ENCODE data around the gene ASGR1.
A peak's percentile ranks its signal among the peaks of the same experiment; 100 is the strongest.

ASGR1 gene

DNA sequence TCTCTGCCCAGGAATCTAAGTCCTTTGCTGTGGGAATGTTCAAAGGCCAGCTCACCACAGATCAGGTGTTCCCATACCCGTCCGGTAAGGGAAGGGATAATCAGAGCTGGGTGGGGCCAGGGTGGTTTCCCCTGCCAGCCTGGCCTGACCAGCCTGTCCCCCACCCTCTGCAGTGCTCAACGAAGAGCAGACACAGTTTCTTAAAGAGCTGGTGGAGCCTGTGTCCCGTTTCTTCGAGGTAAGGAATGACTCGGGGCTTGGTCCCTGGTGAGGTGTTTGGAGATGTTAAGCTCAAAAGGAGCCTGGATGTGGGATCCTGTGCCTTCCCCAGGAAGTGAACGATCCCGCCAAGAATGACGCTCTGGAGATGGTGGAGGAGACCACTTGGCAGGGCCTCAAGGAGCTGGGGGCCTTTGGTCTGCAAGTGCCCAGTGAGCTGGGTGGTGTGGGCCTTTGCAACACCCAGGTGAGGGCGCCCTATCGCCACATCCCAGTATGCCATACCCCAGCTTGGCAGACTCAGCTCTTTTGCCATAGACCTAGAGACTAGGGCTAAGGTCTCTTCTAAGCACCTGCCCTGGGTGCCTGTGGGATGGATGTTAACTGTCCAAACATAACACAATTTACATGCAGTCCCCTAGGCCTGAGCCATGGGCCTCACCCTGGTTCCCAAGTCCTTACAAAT lies 41.6 kb upstream of the ASGR1 start:
- Histone ChIP-seq H3K79me1 (replicated peaks; ENCODE audit: low read length, poor library complexity, severe bottlenecking) (peaks cover 18% of the 10 kb centered on the region), H2AK5ac (ENCODE audit: low read length, severe bottlenecking) (peak overlapping the region; percentile 29), H3K4ac (ENCODE audit: low read depth in 1 of 2, low read length in 2 of 2) (peak overlapping the region; percentile 52 to 88), H2AFZ (ENCODE audit: low read depth, low read length) (no peak overlapping the region), H2BK12ac (ENCODE audit: low read length in 2 of 2) (peak overlapping the region in 1 of 2 experiments; percentile 70), H2BK120ac (ENCODE audit: low read depth, low read length) (peak overlapping the region; percentile 66), H3K27ac (ENCODE audit: low read length, poor library complexity, severe bottlenecking) (peak overlapping the region; percentile 77), H3K9ac (ENCODE audit: low read length) (peak overlapping the region; percentile 96), H3K36me3 (ENCODE audit: control insufficient read depth in 1 of 2, insufficient read depth in 2 of 2, low read depth in 1 of 2, low read length in 2 of 2) (peaks cover 45 to 46% of the 10 kb centered on the region in 2 experiments), H4K8ac (ENCODE audit: low read length) (peak overlapping the region; percentile 57), H2BK15ac (ENCODE audit: low read depth, poor library complexity, severe bottlenecking) (no peak overlapping the region), H3K27me3 (ENCODE audit: control insufficient read depth in 1 of 2, insufficient read depth in 1 of 2, low read length in 2 of 2) (no peaks in the 10 kb centered on the region), H3K14ac (ENCODE audit: low read length in 2 of 2) (peak overlapping the region in 1 of 2 experiments; percentile 73), H4K91ac (ENCODE audit: low read length) (peak overlapping the region; percentile 93), H2BK5ac (ENCODE audit: low read depth, low read length, poor library complexity, severe bottlenecking) (peak overlapping the region; percentile 57), H3K9me3 (ENCODE audit: control insufficient read depth, low read length) (no peaks in the 10 kb centered on the region), H3K23ac (ENCODE audit: low read length in 2 of 2) (peak overlapping the region in 1 of 2 experiments; percentile 91), H3K18ac (ENCODE audit: low read depth in 1 of 2, low read length in 2 of 2) (peak overlapping the region; percentile 37 to 94), H3K4me1 (ENCODE audit: control insufficient read depth, insufficient read depth, low read depth, low read length) (peaks cover 70% of the 10 kb centered on the region), H3K4me2 (ENCODE audit: low read length, poor library complexity, severe bottlenecking) (peak overlapping the region; percentile 85), H3K4me3 (ENCODE audit: insufficient read depth in 1 of 2, low read depth in 1 of 2, low read length in 2 of 2) (peak overlapping the region; percentile 83 to 88)
- 33% methylated on average over 11 of the region's 11 CpGs for WGBS
- peak; percentile 67 for DNase-seq

DNA sequence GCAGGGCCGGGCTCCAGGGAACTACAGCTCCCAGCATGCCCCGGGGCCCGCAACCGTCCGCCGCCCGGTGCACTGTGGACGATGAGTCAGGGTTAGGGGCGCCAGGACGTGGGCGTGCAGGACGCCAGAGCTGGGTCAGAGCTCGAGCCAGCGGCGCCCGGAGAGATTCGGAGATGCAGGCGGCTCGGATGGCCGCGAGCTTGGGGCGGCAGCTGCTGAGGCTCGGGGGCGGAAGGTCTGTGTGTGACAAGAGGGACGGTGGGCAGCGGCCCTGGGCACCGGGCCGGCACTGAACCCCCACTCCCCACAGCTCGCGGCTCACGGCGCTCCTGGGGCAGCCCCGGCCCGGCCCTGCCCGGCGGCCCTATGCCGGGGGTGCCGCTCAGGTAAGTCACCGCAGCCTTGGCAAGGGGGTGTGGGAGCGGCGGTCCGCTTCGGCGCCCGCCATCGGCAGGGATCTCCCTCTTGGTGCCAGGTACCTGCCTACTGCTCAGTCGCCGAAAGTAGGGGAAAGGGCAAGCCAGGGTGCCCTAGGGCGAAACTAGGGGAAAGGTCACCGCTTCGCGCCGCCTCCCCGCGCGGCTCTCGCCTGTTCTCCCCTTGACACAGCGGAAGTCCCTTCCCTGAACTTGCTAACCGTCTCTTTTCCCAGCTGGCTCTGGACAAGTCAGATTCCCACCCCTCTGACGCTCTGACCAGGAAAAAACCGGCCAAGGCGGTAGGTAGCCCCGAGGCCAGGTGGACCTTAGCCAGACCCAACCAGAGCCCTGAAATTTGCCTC lies 40.8 kb upstream of the ASGR1 start, which contains the start of the genes ACADVL and DLG4:
TSS of gene ACADVL (plus strand) at position 127 of the 781 bp plus-strand sequence. CDS start at position 174, 47 bp downstream.
TSS of gene DLG4 (minus strand) at position 25 of the 781 bp plus-strand sequence.
- Histone ChIP-seq H3K27me3 (ENCODE audit: control insufficient read depth in 1 of 2, insufficient read depth in 1 of 2, low read length in 2 of 2) (no peaks in the 10 kb centered on the region), H2BK5ac (ENCODE audit: low read depth, low read length, poor library complexity, severe bottlenecking) (peak within 1 kb of the TSS; percentile 57), H4K91ac (ENCODE audit: low read length) (peak within 1 kb of the TSS; percentile 93), H3K36me3 (ENCODE audit: control insufficient read depth in 1 of 2, insufficient read depth in 2 of 2, low read depth in 1 of 2, low read length in 2 of 2) (peaks cover 38 to 41% of the 10 kb centered on the region in 2 experiments), H2AK5ac (ENCODE audit: low read length, severe bottlenecking) (peak within 1 kb of the TSS; percentile 38), H2AFZ (ENCODE audit: low read depth, low read length) (peak within 1 kb of the TSS; percentile 67), H3K4me3 (ENCODE audit: insufficient read depth in 1 of 2, low read depth in 1 of 2, low read length in 2 of 2) (peak within 1 kb of the TSS; percentile 83 to 88), H3K9me3 (ENCODE audit: control insufficient read depth, low read length) (no peaks in the 10 kb centered on the region), H3K27ac (ENCODE audit: low read length, poor library complexity, severe bottlenecking) (peak within 1 kb of the TSS; percentile 77), H2BK120ac (ENCODE audit: low read depth, low read length) (peak within 1 kb of the TSS; percentile 66), H3K9ac (ENCODE audit: low read length) (peak within 1 kb of the TSS; percentile 96), H3K4ac (ENCODE audit: low read depth in 1 of 2, low read length in 2 of 2) (peak within 1 kb of the TSS; percentile 77 to 88), H3K14ac (ENCODE audit: low read length in 2 of 2) (peak within 1 kb of the TSS in 1 of 2 experiments; percentile 95), H3K4me1 (ENCODE audit: control insufficient read depth, insufficient read depth, low read depth, low read length) (peaks cover 70% of the 10 kb centered on the region), H3K79me1 (replicated peaks; ENCODE audit: low read length, poor library complexity, severe bottlenecking) (peaks cover 18% of the 10 kb centered on the region), H3K18ac (ENCODE audit: low read depth in 1 of 2, low read length in 2 of 2) (peak within 1 kb of the TSS; percentile 94 to 97), H4K8ac (ENCODE audit: low read length) (peak within 1 kb of the TSS; percentile 70), H2BK12ac (ENCODE audit: low read length in 2 of 2) (peak within 1 kb of the TSS; percentile 70 to 75), H3K23ac (ENCODE audit: low read length in 2 of 2) (peak within 1 kb of the TSS in 1 of 2 experiments; percentile 91), H3K4me2 (ENCODE audit: low read length, poor library complexity, severe bottlenecking) (peak within 1 kb of the TSS; percentile 85), H2BK15ac (ENCODE audit: low read depth, poor library complexity, severe bottlenecking) (no peak within 1 kb of the TSS)
- peak; percentile 90 for DNase-seq
- under 1% methylated on average over 57 of the region's 63 CpGs for WGBS

DNA sequence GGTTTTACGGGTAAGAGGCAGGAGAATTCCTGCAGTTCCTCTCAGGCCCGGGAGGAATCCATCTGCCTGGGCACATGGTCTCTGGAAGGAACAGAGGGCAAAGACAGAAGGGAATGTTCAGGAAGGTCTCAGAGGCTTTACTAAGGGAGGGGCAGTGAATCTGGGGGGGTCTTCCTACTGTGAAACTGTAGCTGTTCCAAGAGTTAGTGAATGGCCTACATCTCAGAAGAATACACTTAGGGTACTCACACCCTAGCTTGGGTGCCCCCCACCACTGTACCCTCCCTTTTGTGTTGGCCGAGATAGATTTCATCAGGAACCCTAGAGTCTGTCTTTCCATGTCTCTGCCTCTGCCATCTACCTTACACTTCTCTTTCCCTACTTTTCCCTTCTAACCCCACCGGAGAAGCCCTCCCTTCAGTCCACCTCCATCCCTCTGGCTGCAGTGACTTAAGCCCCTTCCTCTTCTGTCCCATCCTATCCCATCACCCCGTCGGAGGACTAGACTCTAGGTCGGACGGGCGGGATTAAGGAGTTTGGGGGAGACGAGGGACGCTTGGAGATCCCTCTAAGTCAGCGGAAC lies 40.1 kb upstream of the ASGR1 start:
- Histone ChIP-seq H3K27me3 (ENCODE audit: control insufficient read depth in 1 of 2, insufficient read depth in 1 of 2, low read length in 2 of 2) (no peaks in the 10 kb centered on the region), H3K4me1 (ENCODE audit: control insufficient read depth, insufficient read depth, low read depth, low read length) (peaks cover 64% of the 10 kb centered on the region), H2BK12ac (ENCODE audit: low read length in 2 of 2) (peak overlapping the region; percentile 70 to 74), H3K4me3 (ENCODE audit: insufficient read depth in 1 of 2, low read depth in 1 of 2, low read length in 2 of 2) (peak overlapping the region in 1 of 2 experiments; percentile 88), H3K79me1 (replicated peaks; ENCODE audit: low read length, poor library complexity, severe bottlenecking) (peaks cover 18% of the 10 kb centered on the region), H3K36me3 (ENCODE audit: control insufficient read depth in 1 of 2, insufficient read depth in 2 of 2, low read depth in 1 of 2, low read length in 2 of 2) (peaks cover 34 to 37% of the 10 kb centered on the region in 2 experiments), H3K4ac (ENCODE audit: low read depth in 1 of 2, low read length in 2 of 2) (peak overlapping the region; percentile 36 to 77), H3K27ac (ENCODE audit: low read length, poor library complexity, severe bottlenecking) (peak overlapping the region; percentile 43), H2AFZ (ENCODE audit: low read depth, low read length) (peak overlapping the region; percentile 67), H3K9me3 (ENCODE audit: control insufficient read depth, low read length) (no peaks in the 10 kb centered on the region), H4K8ac (ENCODE audit: low read length) (peak overlapping the region; percentile 67), H3K14ac (ENCODE audit: low read length in 2 of 2) (peak overlapping the region in 1 of 2 experiments; percentile 68), H3K23ac (ENCODE audit: low read length in 2 of 2) (no peak overlapping the region), H3K9ac (ENCODE audit: low read length) (peak overlapping the region; percentile 96), H3K18ac (ENCODE audit: low read depth in 1 of 2, low read length in 2 of 2) (peak overlapping the region; percentile 23 to 72), H4K91ac (ENCODE audit: low read length) (peak overlapping the region; percentile 0), H2AK5ac (ENCODE audit: low read length, severe bottlenecking) (peak overlapping the region; percentile 38), H2BK5ac (ENCODE audit: low read depth, low read length, poor library complexity, severe bottlenecking) (no peak overlapping the region), H2BK15ac (ENCODE audit: low read depth, poor library complexity, severe bottlenecking) (no peak overlapping the region), H3K4me2 (ENCODE audit: low read length, poor library complexity, severe bottlenecking) (peak overlapping the region; percentile 85), H2BK120ac (ENCODE audit: low read depth, low read length) (peak overlapping the region; percentile 4)
- 21% methylated on average over 12 of the region's 12 CpGs for WGBS
- no peak for DNase-seq

All from mesenchymal stem cell (in vitro differentiated cells and primary cell).